ENCODE measurements around the gene RILP.
A peak's percentile ranks its signal among the peaks of the same experiment; 100 is the strongest.

RILP gene

GRCh38 chr17:1625053-1625452 is 24.6 kb downstream of the RILP start:
- Histone ChIP-seq H3F3A (ENCODE audit: control insufficient read depth, insufficient read depth) (peaks cover 3% of the 10 kb centered on the region; the same call in 1 of the 2 replicates), H3K27ac (ENCODE audit: low read depth, low read length) (peak overlapping the region; percentile 92), H3K79me2 (ENCODE audit: control insufficient read depth, low read length) (peaks cover 80% of the 10 kb centered on the region), H3K27me3 (ENCODE audit: control insufficient read depth, low read length) (no peaks in the 10 kb centered on the region), H3K4me3 (ENCODE audit: low read length) (peak overlapping the region; percentile 94), H3K9me2 (replicated peaks; ENCODE audit: control insufficient read depth, low read length) (no peaks in the 10 kb centered on the region), H3K36me3 (ENCODE audit: control insufficient read depth, low read length) (peaks cover 69% of the 10 kb centered on the region), H4K20me1 (ENCODE audit: control insufficient read depth, insufficient read depth, low read depth, low read length) (no peaks in the 10 kb centered on the region), H3K4me2 (ENCODE audit: low read length) (peak overlapping the region; percentile 85), H3K4me1 (ENCODE audit: control insufficient read depth, low read length) (peaks cover 34% of the 10 kb centered on the region), H3K9me3 (ENCODE audit: control insufficient read depth, insufficient read depth, low read length) (no peaks in the 10 kb centered on the region)
- TF ChIP-seq EZH2phosphoT487 (IDR thresholded peaks at IDR 0.05; ENCODE audit: borderline replicate concordance, low read length): no peak
- TF ChIP-seq, protein P1, sequence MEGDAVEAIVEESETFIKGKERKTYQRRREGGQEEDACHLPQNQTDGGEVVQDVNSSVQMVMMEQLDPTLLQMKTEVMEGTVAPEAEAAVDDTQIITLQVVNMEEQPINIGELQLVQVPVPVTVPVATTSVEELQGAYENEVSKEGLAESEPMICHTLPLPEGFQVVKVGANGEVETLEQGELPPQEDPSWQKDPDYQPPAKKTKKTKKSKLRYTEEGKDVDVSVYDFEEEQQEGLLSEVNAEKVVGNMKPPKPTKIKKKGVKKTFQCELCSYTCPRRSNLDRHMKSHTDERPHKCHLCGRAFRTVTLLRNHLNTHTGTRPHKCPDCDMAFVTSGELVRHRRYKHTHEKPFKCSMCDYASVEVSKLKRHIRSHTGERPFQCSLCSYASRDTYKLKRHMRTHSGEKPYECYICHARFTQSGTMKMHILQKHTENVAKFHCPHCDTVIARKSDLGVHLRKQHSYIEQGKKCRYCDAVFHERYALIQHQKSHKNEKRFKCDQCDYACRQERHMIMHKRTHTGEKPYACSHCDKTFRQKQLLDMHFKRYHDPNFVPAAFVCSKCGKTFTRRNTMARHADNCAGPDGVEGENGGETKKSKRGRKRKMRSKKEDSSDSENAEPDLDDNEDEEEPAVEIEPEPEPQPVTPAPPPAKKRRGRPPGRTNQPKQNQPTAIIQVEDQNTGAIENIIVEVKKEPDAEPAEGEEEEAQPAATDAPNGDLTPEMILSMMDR (IDR thresholded peaks at IDR 0.05; ENCODE audit: low read depth, low read length, poor library complexity, severe bottlenecking): no peak

DNA sequence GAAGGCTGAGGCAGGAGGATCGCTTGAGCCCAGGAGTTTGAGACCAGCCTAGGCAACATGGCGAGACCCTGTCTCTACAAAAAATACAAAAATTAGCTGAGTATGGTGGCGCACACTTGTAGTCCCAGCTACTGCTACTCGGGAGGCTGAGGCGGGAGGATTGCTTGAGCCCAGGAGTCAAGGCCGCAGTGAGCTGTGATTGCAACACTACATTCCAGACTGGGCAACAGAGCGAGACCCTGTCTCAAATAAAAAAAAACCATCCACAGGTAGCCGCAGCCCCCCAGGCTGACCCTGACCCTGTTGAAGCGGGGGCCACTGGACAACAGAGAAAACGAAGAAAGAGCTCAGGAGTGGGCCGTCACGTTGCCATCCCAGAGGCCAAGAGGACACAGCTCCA is 25.0 kb downstream of the RILP start:
- Histone ChIP-seq H3K9me3 (ENCODE audit: control insufficient read depth, insufficient read depth, low read length) (no peaks in the 10 kb centered on the region), H3K27ac (ENCODE audit: low read depth, low read length) (peak overlapping the region; percentile 92; the same call in 1 of the 2 replicates), H3K4me1 (ENCODE audit: control insufficient read depth, low read length) (peaks cover 30% of the 10 kb centered on the region), H3K4me2 (ENCODE audit: low read length) (peak overlapping the region; percentile 85), H3K9me2 (replicated peaks; ENCODE audit: control insufficient read depth, low read length) (no peaks in the 10 kb centered on the region), H3K79me2 (ENCODE audit: control insufficient read depth, low read length) (peaks cover 82% of the 10 kb centered on the region), H3F3A (ENCODE audit: control insufficient read depth, insufficient read depth) (peaks cover 3% of the 10 kb centered on the region; the same call in 1 of the 2 replicates), H3K36me3 (ENCODE audit: control insufficient read depth, low read length) (peaks cover 70% of the 10 kb centered on the region), H3K4me3 (ENCODE audit: low read length) (peak overlapping the region; percentile 94), H4K20me1 (ENCODE audit: control insufficient read depth, insufficient read depth, low read depth, low read length) (no peaks in the 10 kb centered on the region), H3K27me3 (ENCODE audit: control insufficient read depth, low read length) (no peaks in the 10 kb centered on the region)
- TF ChIP-seq EZH2phosphoT487 (IDR thresholded peaks at IDR 0.05; ENCODE audit: borderline replicate concordance, low read length): no peak
- TF ChIP-seq, protein P1 (IDR thresholded peaks at IDR 0.05; ENCODE audit: low read depth, low read length, poor library complexity, severe bottlenecking): no peak

DNA sequence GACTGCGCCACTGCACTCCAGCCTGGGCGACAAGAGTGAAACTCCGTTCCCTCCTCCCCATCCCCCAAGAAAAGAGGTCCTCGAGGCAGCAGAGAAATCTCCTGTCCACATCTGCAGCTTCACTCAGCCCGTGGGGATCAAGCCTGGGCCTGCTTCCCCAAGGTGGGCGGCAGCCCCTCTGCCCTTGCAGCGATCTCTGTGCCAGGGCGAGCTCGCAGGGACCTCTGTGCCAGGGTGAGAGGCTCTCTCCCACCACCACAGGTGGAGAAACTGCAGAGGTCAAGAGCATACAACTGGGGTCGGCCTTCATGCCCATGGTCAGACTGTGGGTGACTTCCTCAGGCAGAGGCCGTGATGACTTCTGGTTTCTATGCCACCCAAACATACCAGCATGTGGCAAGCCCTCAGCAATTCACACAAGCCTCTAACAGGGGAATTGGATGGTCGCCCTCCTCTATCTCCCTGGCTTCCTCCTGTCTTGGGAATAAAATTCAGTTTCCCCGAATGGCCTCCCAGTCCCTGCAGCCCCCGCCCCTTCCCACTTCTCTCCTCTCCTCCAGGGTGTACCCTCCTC is 26.5 kb downstream of the RILP start:
- Histone ChIP-seq H3K9me2 (replicated peaks; ENCODE audit: control insufficient read depth, low read length) (no peaks in the 10 kb centered on the region), H4K20me1 (ENCODE audit: control insufficient read depth, insufficient read depth, low read depth, low read length) (no peaks in the 10 kb centered on the region), H3K36me3 (ENCODE audit: control insufficient read depth, low read length) (peaks cover 82% of the 10 kb centered on the region), H3K9me3 (ENCODE audit: control insufficient read depth, insufficient read depth, low read length) (no peaks in the 10 kb centered on the region), H3K4me2 (ENCODE audit: low read length) (no peak overlapping the region), H3K4me1 (ENCODE audit: control insufficient read depth, low read length) (peaks cover 26% of the 10 kb centered on the region), H3F3A (ENCODE audit: control insufficient read depth, insufficient read depth) (peaks cover 3% of the 10 kb centered on the region; the same call in 1 of the 2 replicates), H3K79me2 (ENCODE audit: control insufficient read depth, low read length) (peaks cover 92% of the 10 kb centered on the region), H3K27me3 (ENCODE audit: control insufficient read depth, low read length) (no peaks in the 10 kb centered on the region), H3K4me3 (ENCODE audit: low read length) (no peak overlapping the region), H3K27ac (ENCODE audit: low read depth, low read length) (no peak overlapping the region)
- no peak for TF ChIP-seq EZH2phosphoT487 (IDR thresholded peaks at IDR 0.05; ENCODE audit: borderline replicate concordance, low read length)
- TF ChIP-seq, protein P1 (IDR thresholded peaks at IDR 0.05; ENCODE audit: low read depth, low read length, poor library complexity, severe bottlenecking): no peak
